Osteoblast (primary cell): ENCODE measurements around the gene FAM83C. TPM values are rescaled to one million over a fixed set of nuclear protein-coding genes. Genes with fewer than 3 reads are reported as not detected.

Experiments used
- DNase-seq: peaks from one replicate; pipeline ENCODE4 v3.0.0; 2011; ENCODE audit warnings: low spot score, mixed read lengths; ENCODE audit not compliant: insufficient read length; ENCODE audit errors: missing footprints
- H2AFZ ChIP-seq: 2 replicates; pipeline ENCODE4 v1.6.0; 2011; ENCODE audit warnings: mild to moderate bottlenecking, low read length
- H3K27ac ChIP-seq: 2 replicates; pipeline ENCODE4 v1.5.1; 2011; ENCODE audit warnings: mild to moderate bottlenecking, low read depth, low read length, moderate library complexity
- H3K27me3 ChIP-seq: 2 replicates; pipeline ENCODE4 v1.6.0; 2012; ENCODE audit warnings: mild to moderate bottlenecking, control low read depth, inconsistent platforms, low read length, moderate library complexity; ENCODE audit not compliant: insufficient read depth
- H3K36me3 ChIP-seq: 2 replicates; pipeline ENCODE4 v1.5.1; 2011; ENCODE audit warnings: mild to moderate bottlenecking, low read length, control low read depth, moderate library complexity; ENCODE audit not compliant: insufficient read depth
- H3K4me1 ChIP-seq: 2 replicates; pipeline ENCODE4 v1.5.1; 2011; ENCODE audit warnings: mild to moderate bottlenecking, low read length, control low read depth, moderate library complexity; ENCODE audit not compliant: insufficient read depth
- H3K4me2 ChIP-seq: 2 replicates; pipeline ENCODE4 v1.6.0; 2011; ENCODE audit warnings: mild to moderate bottlenecking, low read length; ENCODE audit not compliant: insufficient read depth
- H3K4me3 ChIP-seq: fragments of 200-600 bp; sonication (generic); 3 replicates; pipeline ENCODE4 v1.5.1; 2012; ENCODE audit warnings: mild to moderate bottlenecking, low read length, inconsistent platforms; ENCODE audit not compliant: insufficient read depth
- H3K79me2 ChIP-seq: 2 replicates; pipeline ENCODE4 v1.6.0; 2012; ENCODE audit warnings: mild to moderate bottlenecking, low read length, control low read depth, inconsistent platforms; ENCODE audit not compliant: insufficient read depth
- H3K9me3 ChIP-seq: 2 replicates; pipeline ENCODE4 v1.5.1; 2011; ENCODE audit warnings: low read depth, low read length, control low read depth
- H4K20me1 ChIP-seq: 2 replicates; pipeline ENCODE4 v1.6.0; 2012; ENCODE audit warnings: mild to moderate bottlenecking, low read length, control low read depth; ENCODE audit not compliant: insufficient read depth
- total RNA-seq: library from RNA; depleted of rRNA; stranded (reverse); fragments of >200 nt; gene quantifications from 2 replicates; pipeline ENCODE4 v1.2.3, GENCODE V29; 2012
- TF ChIP-seq, protein P1 (sequence below): IDR thresholded peaks from 2 replicates; pipeline ENCODE4 v1.5.1; 2011; ENCODE audit warnings: mild to moderate bottlenecking, low read depth, low read length, moderate library complexity; ENCODE audit errors: extremely low read depth

FAM83C gene
- total RNA-seq, 1 donor, result not detected

DNA sequence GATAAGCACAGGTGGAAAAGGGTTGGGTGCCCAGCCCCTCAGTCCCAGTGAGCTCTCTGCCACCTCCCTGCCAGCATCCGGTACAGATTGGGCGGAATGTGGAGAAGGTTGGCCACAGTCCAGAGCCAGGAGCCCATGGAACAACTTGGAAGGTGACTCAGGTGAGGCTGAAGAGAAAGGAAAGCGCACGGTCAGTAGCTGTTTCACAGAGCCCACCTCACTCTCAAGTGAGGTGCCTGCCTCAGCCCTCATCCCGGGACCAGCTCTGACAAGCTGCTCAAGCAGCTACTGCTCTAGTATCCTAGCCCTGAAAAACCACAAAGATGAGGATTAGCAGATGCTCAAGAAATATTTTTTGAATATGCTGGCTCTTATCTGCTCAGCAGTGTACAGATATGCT, 13.2 kb downstream of the FAM83C start:
- Histone ChIP-seq H2AFZ (no peak overlapping the region), H3K4me1 (peaks cover 24% of the 10 kb centered on the region), H4K20me1 (peaks cover 17% of the 10 kb centered on the region), H3K27ac (peak overlapping the region; percentile 78), H3K27me3 (no peaks in the 10 kb centered on the region), H3K4me3 (no peak overlapping the region), H3K9me3 (no peaks in the 10 kb centered on the region), H3K36me3 (peaks cover 65% of the 10 kb centered on the region), H3K79me2 (peaks cover 73% of the 10 kb centered on the region), H3K4me2 (no peak overlapping the region)
- peak; percentile 83 for DNase-seq
- TF ChIP-seq, protein P1, sequence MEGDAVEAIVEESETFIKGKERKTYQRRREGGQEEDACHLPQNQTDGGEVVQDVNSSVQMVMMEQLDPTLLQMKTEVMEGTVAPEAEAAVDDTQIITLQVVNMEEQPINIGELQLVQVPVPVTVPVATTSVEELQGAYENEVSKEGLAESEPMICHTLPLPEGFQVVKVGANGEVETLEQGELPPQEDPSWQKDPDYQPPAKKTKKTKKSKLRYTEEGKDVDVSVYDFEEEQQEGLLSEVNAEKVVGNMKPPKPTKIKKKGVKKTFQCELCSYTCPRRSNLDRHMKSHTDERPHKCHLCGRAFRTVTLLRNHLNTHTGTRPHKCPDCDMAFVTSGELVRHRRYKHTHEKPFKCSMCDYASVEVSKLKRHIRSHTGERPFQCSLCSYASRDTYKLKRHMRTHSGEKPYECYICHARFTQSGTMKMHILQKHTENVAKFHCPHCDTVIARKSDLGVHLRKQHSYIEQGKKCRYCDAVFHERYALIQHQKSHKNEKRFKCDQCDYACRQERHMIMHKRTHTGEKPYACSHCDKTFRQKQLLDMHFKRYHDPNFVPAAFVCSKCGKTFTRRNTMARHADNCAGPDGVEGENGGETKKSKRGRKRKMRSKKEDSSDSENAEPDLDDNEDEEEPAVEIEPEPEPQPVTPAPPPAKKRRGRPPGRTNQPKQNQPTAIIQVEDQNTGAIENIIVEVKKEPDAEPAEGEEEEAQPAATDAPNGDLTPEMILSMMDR, result no peak

DNA sequence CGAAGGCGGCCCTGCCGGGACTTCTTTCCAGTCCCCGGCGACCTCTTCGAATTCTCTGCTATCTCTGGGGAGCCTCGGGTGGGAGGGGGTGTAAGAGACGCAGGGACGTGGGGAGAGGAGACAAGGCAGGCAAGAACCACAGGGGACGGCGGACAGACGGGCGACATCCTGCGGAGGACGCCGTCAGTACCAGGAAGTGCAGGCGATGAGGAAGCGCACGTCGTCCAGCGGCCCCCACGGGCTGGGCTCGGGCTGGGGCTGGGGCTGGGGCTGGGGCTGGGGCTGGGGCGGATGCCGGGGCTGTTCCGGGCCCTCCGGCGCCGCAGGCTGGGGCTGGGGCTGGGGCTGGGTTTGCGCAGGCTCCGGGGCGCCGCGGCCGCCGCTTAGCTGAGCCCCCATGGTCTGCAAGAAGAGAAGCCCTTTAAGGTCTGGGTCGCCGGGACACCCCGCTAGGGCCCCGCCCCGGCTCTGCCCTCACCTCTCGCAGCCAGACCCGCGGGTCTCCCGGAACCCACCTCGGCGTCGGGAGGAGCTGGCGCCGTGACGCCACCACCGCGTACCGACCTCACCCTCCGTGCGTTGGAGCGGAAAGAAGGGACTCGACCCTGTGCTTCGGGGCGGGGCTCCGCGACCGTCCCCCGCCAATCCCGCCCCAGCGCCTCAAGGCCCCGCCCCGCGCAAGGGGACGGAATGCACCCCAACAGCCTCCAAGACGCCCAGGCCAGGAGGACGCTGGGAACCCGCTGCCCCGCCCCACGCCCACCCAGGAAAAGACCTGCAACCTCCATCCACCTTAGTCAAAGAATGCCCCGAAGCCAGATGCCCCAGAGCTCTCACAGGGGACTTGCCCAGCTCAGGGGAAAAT, 14.5 kb downstream of the FAM83C start, which contains the start of gene MMP24OS:
MMP24OS (minus strand) TSS at position 592 of the 865 bp plus-strand sequence; CDS start at position 399, 193 bp downstream.
- Histone ChIP-seq H3K36me3 (peaks cover 65% of the 10 kb centered on the region), H3K9me3 (no peaks in the 10 kb centered on the region), H3K27ac (peak within 1 kb of the TSS; percentile 78)

DNA sequence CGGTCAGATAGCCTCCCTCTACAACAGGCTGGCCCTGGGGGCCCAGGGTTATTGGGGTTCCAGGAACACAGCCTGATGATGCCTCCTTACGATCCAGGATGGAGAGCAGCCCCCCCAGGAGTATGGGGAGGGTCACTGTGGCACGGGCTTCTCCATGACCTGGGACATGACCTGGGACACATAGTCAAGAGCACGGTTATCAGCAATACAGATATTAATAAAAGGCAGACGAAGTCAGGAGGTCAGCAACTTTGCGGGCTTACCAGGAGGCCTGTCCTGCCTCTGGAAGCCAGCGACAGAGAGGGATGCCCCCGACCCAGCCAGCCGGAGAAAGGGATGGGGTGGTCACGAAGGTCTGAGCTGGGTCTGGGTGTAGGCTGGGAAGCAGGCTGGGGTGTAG, 15.1 kb downstream of the FAM83C start:
- no peak overlapping the region for H2AFZ ChIP-seq
- H3K4me3 ChIP-seq, result peak overlapping the region; percentile 80
- TF ChIP-seq, protein P1, result no peak
- H3K4me1 ChIP-seq, result peaks cover 18% of the 10 kb centered on the region
- H4K20me1 ChIP-seq, result peaks cover 11% of the 10 kb centered on the region
- no peaks in the 10 kb centered on the region for H3K9me3 ChIP-seq
- peaks cover 54% of the 10 kb centered on the region for H3K79me2 ChIP-seq
- DNase-seq, result peak; percentile 85
- peaks cover 58% of the 10 kb centered on the region for H3K36me3 ChIP-seq
- H3K27me3 ChIP-seq, result no peaks in the 10 kb centered on the region
- peak overlapping the region; percentile 78 for H3K27ac ChIP-seq
- H3K4me2 ChIP-seq, result peak overlapping the region; percentile 90

More for the DNA sequence above, 14.5 kb downstream of the FAM83C start, which contains the start of gene MMP24OS:
- Histone ChIP-seq H4K20me1 (peaks cover 15% of the 10 kb centered on the region), H3K4me2 (peak within 1 kb of the TSS; percentile 90), H3K4me3 (peak within 1 kb of the TSS; percentile 80), H3K4me1 (peaks cover 13% of the 10 kb centered on the region), H3K27me3 (no peaks in the 10 kb centered on the region), H2AFZ (no peak within 1 kb of the TSS), H3K79me2 (peaks cover 61% of the 10 kb centered on the region)
- DNase-seq, result peak; percentile 98
- TF ChIP-seq, protein P1, result peak; percentile 9

DNA sequence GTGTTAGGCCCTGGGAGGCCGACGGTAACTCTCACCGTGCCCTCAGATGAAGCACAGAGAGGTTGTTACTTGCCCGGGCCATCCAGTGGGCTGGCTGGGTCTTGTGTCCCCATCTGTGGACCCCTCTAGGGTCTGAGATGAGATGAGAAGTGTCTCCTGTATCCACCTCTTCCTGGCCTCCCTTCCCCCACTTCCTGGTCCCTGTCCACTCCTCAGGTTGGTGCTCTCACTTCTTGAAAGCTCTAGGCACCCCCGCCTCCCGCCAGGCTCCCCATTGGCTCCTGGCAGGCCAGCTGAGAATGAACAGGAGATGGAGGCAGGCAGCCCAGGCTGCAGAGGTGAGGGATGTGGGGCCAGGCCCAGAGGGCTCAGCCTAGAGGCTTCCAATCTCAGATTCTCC, 15.8 kb downstream of the FAM83C start:
- peak; percentile 85 for DNase-seq
- Histone ChIP-seq H3K4me2 (peak overlapping the region; percentile 90), H3K27ac (peak overlapping the region; percentile 78), H3K27me3 (no peaks in the 10 kb centered on the region), H3K36me3 (peaks cover 53% of the 10 kb centered on the region), H3K79me2 (peaks cover 47% of the 10 kb centered on the region), H4K20me1 (peaks cover 11% of the 10 kb centered on the region), H2AFZ (no peak overlapping the region), H3K9me3 (no peaks in the 10 kb centered on the region), H3K4me1 (peaks cover 25% of the 10 kb centered on the region), H3K4me3 (peak overlapping the region; percentile 80)
- TF ChIP-seq, protein P1, result no peak
